ENCODE results near the gene CARD11. TPM values are rescaled to one million over a fixed set of nuclear protein-coding genes. Genes with fewer than 3 reads are reported as not detected.

The CARD11 gene
- polyA plus RNA-seq, 1 experiment, result not detected

DNA sequence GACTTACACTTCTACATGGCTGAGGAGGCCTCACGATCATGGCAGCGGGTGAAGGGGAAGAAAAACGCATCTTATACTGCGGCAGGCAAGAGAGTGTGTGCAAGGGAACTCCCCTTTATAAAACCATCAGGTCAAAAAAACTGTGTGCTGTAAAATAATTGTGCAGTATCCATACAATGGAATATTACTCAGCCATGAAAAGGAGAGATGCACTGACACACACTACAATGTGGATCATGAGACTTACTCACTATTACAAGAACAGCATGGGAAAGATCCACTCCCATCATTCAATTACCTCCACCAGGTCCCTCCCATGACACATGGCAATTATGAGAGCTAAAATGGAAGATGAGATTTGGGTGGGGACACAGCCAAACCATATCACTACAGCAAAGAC lies 27.2 kb upstream of the CARD11 start:
- H3K4me3 ChIP-seq (ENCODE audit: low read depth, low read length), result no peak overlapping the region
- no peaks in the 10 kb centered on the region for H3K27me3 ChIP-seq (ENCODE audit: control insufficient read depth, insufficient read depth, low read length)
- no peak for DNase-seq (ENCODE audit: low read depth)
- ChIA-PET CTCF (no interaction called here), POLR2A (no interaction called here)
- H3K36me3 ChIP-seq (ENCODE audit: control insufficient read depth, insufficient read depth, low read length), result no peaks in the 10 kb centered on the region
- TF ChIP-seq, protein P1, sequence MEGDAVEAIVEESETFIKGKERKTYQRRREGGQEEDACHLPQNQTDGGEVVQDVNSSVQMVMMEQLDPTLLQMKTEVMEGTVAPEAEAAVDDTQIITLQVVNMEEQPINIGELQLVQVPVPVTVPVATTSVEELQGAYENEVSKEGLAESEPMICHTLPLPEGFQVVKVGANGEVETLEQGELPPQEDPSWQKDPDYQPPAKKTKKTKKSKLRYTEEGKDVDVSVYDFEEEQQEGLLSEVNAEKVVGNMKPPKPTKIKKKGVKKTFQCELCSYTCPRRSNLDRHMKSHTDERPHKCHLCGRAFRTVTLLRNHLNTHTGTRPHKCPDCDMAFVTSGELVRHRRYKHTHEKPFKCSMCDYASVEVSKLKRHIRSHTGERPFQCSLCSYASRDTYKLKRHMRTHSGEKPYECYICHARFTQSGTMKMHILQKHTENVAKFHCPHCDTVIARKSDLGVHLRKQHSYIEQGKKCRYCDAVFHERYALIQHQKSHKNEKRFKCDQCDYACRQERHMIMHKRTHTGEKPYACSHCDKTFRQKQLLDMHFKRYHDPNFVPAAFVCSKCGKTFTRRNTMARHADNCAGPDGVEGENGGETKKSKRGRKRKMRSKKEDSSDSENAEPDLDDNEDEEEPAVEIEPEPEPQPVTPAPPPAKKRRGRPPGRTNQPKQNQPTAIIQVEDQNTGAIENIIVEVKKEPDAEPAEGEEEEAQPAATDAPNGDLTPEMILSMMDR (IDR thresholded peaks at IDR 0.05; ENCODE audit: insufficient read depth, low read depth, low read length), result no peak

- Histone ChIP-seq H3K36me3 (ENCODE audit: control insufficient read depth, insufficient read depth, low read length) (no peaks in the 10 kb centered on the region), H3K27me3 (ENCODE audit: control insufficient read depth, insufficient read depth, low read length) (no peaks in the 10 kb centered on the region), H3K4me3 (ENCODE audit: low read depth, low read length) (no peak overlapping the region)
- DNase-seq (ENCODE audit: low read depth), result no peak
- TF ChIP-seq, protein P1 (IDR thresholded peaks at IDR 0.05; ENCODE audit: insufficient read depth, low read depth, low read length), result no peak
- ChIA-PET CTCF (no interaction called here), POLR2A (no interaction called here)
Measured at GRCh38 chr7:3069771-3070449, 26.2 kb upstream of the CARD11 start.

- ChIA-PET POLR2A (no interaction called here), CTCF (no interaction called here)
- H3K27me3 ChIP-seq (ENCODE audit: control insufficient read depth, insufficient read depth, low read length), result no peaks in the 10 kb centered on the region
- no peak for DNase-seq (ENCODE audit: low read depth)
- TF ChIP-seq, protein P1 (IDR thresholded peaks at IDR 0.05; ENCODE audit: insufficient read depth, low read depth, low read length), result no peak
- no peak overlapping the region for H3K4me3 ChIP-seq (ENCODE audit: low read depth, low read length)
- H3K36me3 ChIP-seq (ENCODE audit: control insufficient read depth, insufficient read depth, low read length), result no peaks in the 10 kb centered on the region
Measured at GRCh38 chr7:3068530-3068929, 24.9 kb upstream of the CARD11 start.

- Histone ChIP-seq H3K27me3 (ENCODE audit: control insufficient read depth, insufficient read depth, low read length) (no peaks in the 10 kb centered on the region), H3K4me3 (ENCODE audit: low read depth, low read length) (no peak overlapping the region), H3K36me3 (ENCODE audit: control insufficient read depth, insufficient read depth, low read length) (no peaks in the 10 kb centered on the region)
- ChIA-PET CTCF (no interaction called here), POLR2A (no interaction called here)
- TF ChIP-seq, protein P1 (IDR thresholded peaks at IDR 0.05; ENCODE audit: insufficient read depth, low read depth, low read length), result no peak
- DNase-seq (ENCODE audit: low read depth), result no peak
Measured at GRCh38 chr7:3067606-3068380, 24.1 kb upstream of the CARD11 start.

- ChIA-PET CTCF (no interaction called here), POLR2A (no interaction called here)
- no peaks in the 10 kb centered on the region for H3K36me3 ChIP-seq (ENCODE audit: control insufficient read depth, insufficient read depth, low read length)
- H3K4me3 ChIP-seq (ENCODE audit: low read depth, low read length), result no peak overlapping the region
- H3K27me3 ChIP-seq (ENCODE audit: control insufficient read depth, insufficient read depth, low read length), result no peaks in the 10 kb centered on the region
- no peak for DNase-seq (ENCODE audit: low read depth)
- TF ChIP-seq, protein P1 (IDR thresholded peaks at IDR 0.05; ENCODE audit: insufficient read depth, low read depth, low read length), result no peak
Measured at GRCh38 chr7:3067193-3067592, 23.5 kb upstream of the CARD11 start.

Measured in BJ (cell line).